GM19043 (cell line): ENCODE data around the gene CUZD1.
A peak's percentile ranks its signal among the peaks of the same experiment; 100 is the strongest.
"Not testable (repeated sequence)": the region's sequence is repeated elsewhere in the genome, so short reads cannot be mapped to it uniquely, and the experiment has no call there.

Experiments
- ATAC-seq: cut with Tn5 transposase; IDR thresholded peaks from one replicate; pipeline ENCODE4 v1.9.1; 2021; ENCODE audit warnings: low read depth; ENCODE audit not compliant: unreplicated experiment

The CUZD1 gene

DNA sequence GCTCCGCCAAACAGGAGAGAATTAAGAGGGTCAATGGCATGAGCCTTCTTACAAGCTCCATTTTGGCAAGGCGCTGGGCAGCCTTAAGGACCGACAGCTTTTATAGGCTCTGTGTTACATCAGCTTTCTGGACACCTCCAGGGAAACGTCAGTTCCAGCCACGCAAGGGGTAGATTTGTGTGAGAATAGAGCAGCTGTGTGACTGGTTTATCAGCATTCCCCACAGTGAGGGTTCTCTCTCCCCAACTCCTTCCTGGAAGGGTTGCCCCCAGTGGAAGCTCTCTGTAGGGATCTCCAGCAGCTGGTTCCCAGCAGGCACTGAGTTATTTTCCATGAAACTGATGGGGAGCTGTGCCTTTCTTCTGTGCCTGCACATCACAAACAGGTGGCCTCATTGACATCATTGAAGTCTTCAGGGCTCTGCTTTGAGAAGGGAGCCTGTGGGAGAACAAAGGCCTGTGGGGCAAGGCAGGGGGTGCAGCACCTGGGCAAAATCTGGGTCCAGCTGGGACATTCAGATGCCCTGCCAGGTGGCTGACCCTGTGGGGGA is at the start of gene CUZD1:
CUZD1 (minus strand) TSS at position 75 of the 550 bp plus-strand sequence; CDS start at position 61, 14 bp downstream.
- ATAC-seq = no peak

DNA sequence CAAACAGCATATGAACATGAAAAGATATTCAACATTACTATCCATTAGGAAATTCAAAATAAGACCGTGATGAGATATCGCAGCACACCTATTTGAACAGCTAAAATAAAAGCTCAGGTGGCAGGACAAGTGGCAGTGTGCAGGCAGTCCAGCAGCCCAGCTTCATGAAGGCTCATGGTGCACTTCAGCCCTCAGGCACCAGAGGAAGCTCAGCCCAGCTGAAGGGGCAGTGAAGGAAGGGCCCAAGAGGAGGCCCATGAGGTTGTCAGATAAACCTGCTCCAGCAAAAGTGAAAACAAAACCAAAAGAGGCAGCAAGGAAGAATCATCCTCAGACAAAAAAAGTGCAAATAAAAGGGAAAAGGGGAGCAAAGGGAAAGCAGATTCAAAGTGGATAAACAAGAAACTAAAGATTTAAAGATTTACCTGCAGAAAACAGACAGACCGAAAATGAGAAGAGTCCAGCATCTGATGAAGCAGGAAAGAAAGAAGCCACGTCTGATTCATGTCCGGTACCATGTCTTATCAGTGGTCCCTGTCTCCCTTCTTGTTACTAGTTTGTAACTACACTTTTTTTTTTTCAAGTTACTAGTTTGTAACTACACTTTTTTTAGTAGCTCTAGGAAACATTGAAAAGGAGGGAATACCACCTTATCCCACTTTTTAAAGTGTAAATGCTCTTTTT is 48.7 kb upstream of the CUZD1 start:
- no peak for ATAC-seq

DNA sequence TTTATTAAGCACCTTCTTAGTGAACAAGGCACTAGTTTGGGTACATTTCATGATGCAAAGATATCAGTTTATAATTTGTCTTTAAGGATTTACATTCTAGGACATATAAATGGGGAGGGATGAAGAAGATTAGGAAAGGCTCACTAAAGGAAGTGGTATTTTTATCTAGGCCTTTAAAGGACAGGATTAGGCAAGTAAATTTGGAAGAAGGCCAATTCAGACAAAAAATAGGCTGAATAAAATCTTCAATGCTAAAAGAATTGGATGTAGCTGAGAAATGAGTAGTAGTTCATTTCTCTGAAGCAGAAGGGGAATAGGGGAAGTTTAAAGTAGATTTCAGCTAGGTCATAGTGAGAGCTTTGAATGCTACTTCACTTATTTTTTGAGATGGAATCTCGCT is 38.5 kb upstream of the CUZD1 start:
- no peak for ATAC-seq

- no peak for ATAC-seq
Measured at GRCh38 chr10:122882766-122883165, 37.1 kb upstream of the CUZD1 start.

DNA sequence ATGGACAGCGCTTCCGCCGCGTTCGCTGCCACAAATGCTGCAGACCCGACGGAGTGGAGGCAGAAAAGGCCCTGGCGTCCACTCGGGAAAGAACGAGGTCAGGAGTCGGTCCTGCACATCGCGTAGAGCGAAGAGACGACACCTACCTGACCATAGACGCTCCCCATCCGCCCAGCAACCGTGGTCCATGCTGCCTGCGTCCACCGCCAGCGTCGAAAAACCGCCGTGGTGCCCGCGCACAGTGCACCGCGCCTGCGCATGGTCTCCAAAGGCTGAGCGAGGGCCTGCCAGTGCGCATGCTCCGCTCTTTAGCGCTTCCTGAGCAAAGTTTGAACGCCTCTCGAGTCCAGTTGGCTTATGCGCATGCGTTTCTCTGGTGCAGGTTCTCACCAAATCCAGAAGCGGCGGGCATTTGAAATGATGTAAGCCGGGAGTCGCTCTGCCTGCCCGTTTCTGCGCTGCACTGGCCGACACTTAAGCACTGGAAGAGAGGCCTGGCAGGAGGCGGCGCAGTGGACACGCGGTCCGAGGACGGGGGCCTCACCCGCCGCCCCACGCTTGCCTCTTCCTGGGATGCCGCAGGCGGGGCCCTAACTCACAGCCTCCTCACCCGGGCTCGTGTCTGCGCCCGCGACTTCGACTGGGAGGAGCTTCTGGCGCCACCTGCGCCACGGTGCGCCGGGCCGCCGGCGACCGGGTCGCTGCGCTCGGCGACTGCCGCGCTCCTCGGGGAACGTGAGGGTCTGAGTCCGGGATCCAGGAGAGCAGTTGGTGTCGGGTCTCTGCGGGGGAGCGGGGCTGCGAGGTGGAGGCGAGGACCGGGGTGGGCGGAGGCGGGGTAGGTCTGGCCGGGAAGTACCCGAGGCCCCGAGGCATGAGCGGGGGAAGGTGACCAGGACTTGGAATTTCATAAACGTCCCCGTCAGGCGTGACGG is 33.9 kb upstream of the CUZD1 start, which contains the start of gene FAM24B:
FAM24B (minus strand) TSS at position 243 of the 935 bp plus-strand sequence. CDS start 29,066 bp downstream, outside the sequence.
- ATAC-seq = peak; percentile 69

DNA sequence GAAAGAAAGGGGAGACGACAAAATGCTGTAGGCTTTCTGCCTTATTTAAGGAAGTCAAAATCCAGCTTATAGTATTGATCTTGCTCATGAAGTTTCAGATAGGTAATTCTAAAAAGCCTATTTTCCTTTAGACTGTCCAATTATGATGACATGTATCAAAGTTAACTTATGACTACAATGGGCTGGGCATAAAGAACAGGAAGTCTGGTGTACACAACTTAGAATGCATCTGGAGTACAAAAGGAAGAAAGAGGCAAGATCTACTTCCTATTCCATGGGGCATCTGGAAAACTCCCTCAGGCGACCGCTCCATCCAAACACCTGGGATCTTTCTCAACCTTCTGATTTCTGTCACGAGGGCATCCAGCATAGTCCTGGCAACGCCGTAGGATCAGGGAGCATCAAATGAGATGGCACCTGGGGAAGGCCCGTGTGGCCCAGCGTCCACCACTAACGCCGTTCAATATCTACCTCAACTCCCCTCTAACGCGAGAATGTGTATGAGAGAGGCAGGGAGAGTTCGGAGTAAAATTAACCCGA is 33.2 kb upstream of the CUZD1 start:
- ATAC-seq = no peak

DNA sequence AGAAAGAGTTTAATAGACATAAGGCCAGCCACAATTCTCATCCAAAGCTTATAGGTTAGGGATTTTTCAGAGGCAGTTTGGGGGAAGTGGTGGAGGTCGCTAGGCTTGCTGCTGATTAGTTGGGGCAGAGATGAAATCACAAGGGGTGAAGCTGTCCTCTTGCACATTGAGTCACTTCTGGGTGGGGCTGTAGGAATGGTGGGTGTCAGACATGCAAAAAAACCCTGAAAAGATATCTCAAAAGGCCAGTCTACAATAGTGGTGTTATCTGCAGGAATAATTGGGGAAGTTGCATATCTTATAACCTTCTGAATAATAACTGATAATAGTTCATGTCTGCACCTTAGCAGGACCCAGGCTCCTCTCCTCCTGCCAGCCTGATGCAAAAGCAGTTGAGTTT is 31.6 kb upstream of the CUZD1 start:
- no peak for ATAC-seq

DNA sequence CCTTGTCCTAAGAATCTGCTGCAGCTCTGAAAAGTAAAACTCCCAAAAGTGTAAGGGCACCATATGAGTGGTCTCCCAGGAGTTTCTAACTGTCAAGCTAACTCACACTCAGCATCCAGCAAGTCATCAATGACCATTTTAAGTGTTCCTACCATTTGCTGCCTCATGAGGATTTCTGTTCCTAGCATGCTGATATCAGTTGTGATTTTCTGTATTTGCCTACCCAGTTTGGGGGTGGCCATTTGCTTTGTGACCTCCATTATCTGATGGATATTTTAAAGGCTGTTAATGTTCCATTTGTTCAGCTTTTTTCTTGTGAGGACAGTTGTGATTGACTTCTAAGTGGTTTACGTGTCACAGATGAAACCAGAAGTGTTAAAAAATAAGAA is 30.8 kb upstream of the CUZD1 start:
- ATAC-seq = no peak

GRCh38 chr10:122875843-122876466 is 30.3 kb upstream of the CUZD1 start:
- no peak for ATAC-seq

DNA sequence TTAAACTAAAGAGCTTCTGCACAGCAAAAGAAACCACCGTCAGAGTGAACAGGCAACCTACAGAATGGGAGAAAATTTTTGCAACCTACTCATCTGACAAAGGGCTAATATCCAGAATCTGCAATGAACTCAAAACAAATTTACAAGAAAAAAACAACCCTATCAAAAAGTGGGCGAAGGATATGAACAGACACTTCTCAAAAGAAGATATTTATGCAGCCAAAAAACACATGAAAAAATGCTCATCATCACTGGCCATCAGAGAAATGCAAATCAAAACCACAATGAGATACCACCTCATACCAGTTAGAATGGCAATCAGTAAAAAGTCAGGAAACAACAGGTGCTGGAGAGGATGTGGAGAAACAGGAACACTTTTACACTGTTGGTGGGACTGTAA is 26.3 kb upstream of the CUZD1 start:
- not testable (repeated sequence) for ATAC-seq

DNA sequence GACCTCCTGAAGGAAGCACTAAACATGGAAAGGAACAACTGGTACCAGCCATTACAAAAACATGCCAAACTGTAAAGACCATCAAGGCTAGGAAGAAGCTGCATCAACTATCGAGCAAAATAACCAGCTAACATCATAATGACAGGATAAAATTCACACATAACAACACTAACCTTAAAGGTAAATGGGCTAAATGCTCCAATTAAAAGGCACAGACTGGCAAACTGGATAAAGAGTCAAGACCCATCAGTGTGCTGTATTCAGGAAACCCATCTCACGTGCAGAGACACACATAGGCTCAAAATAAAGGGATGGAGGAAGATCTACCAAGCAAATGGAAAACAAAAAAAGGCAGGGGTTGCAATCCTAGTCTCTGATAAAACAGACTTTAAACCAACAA is 23.1 kb upstream of the CUZD1 start:
- not testable (repeated sequence) for ATAC-seq

DNA sequence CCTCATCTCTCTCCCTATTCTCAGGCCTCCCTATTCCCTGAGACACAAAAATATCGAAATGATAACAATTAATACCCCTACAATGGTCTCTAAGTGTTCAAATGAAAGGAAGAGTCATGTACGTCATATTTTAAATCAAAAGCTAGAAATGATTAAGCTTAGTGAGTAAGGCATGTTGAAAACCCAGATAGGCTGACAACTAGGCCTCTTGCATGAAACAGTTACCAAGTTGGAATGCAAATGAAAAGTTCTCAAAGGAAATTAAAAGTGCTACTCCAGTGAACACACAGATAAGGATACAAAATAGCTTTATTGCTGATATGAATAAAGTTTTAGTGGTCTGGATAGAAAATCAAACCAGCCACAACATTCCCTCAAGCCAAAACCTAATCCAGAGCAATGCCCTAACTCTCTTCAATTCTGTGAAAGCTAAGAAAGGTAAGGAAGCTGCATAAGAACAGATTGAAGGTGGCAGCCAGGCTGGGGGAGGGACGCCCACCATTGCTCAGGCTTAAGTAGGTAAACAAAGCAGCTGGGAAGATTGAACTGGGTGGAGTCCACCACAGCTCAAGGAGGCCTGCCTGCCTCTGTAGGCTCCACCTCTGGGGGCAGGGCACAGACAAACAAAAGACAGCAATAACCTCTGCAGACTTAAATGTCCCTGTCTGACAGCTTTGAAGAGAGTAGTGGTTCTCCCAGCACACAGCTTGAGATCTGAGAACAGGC is 21.3 kb upstream of the CUZD1 start:
- not testable (repeated sequence) for ATAC-seq

DNA sequence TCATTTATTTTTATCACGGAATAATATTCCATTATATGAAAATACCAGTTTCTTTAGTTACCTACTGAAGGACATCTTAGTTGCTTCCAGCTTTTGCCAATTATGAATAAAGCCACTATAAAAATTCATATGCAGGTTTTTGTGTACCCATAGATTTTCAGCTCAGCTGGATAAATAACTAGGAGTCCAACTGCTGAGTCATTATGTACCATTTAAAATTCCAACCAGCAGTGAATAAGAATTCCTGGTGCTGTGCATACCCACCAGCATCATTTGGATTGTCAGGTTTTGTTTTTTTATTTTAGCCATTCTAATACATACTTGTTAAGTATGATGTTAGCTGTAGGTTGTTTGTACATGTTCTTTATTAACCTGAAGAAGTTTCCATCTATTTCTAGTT is 19.2 kb upstream of the CUZD1 start:
- no peak for ATAC-seq

- ATAC-seq = no peak
Measured at GRCh38 chr10:122864194-122864592, 18.5 kb upstream of the CUZD1 start.

- no peak for ATAC-seq
Measured at GRCh38 chr10:122863216-122864193, 17.8 kb upstream of the CUZD1 start.

- no peak for ATAC-seq
Measured at GRCh38 chr10:122861711-122862161, 16.1 kb upstream of the CUZD1 start.

DNA sequence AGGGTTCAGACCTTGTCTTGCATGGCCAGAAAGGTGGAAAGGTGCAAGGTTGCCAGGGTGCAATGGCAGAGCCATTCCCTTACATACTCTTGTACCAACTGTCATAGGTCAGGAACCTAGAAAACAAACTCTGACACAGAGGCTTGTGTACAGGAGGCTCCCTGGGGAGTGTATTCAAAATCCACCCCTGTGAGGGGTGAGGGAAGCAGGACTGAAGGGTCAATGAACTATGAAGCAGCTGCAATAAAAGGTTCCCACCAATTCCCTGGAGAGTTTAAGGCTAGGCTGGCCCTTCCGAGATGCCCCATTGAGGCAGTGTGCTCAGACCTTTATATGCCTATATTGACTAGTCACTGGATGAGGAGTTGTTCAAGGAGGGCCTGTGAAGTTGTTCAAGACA is 13.9 kb upstream of the CUZD1 start:
- no peak for ATAC-seq

GRCh38 chr10:122858042-122858441 is 12.4 kb upstream of the CUZD1 start:
- ATAC-seq = not testable (repeated sequence)

GRCh38 chr10:122856902-122857301 is 11.2 kb upstream of the CUZD1 start:
- no peak for ATAC-seq
